ENCODE results near the gene ADNP. TPM values are rescaled to one million over a fixed set of nuclear protein-coding genes. Genes with fewer than 3 reads are reported as not detected.

Gene ADNP
- total and polyA plus RNA-seq, 10 of the 15 experiments (the other 5 are each of a cell fraction or from before 2014, with no cell fraction given) = 23.0 to 74.4 (median 34.9) TPM

DNA sequence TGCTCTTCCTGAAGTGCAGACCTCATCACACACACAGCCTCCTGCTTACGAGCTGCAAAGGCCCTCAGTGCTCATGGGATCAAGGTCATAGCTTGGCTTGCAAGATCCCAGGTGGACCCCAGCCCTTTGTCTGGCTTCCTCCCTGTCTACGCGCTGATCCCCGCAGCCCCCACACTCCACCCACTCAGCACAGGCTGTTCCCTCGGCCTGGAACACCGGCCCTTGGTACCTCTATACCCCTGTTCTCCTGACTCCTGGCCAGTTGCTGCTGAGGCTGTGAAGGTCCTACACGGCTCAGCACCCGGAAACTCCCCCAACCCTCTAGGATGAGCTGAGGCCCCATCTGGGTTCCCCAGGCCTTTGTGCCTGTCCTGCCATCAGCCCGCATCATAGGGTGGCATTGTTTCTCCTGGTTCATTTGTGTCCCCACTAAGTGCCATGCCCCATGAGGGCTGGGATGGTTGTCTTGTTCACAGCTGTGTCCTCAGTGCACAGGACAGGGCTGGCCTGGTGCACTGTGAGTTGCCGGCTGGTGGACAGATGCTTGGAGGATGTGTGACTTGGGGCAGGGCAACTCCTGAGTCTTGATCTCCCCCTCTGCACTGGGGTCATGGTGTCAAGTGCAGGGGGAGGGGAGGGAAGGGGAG lies 57.0 kb downstream of the ADNP start:
- in situ Hi-C loops (cut with MboI) = no loop called here
- no TSS peak for BruUV-seq (replicated peaks)
- FAIRE-seq (no peak), DNase-seq (ENCODE audit: low read depth, low spot score) (no peak), ATAC-seq (no peak)
- H3K4me1 ChIP-seq (ENCODE audit: control insufficient read depth, insufficient read depth, low read length) = no peaks in the 10 kb centered on the region
- SMC1A ChIA-PET (ENCODE audit: uncharacterized antibody, unreplicated experiment) = no interaction called here
- CTCF ChIA-PET = no interaction called here
- H3K36me3 ChIP-seq (ENCODE audit: control insufficient read depth in 2 of 2, insufficient read depth in 2 of 2, low read length in 1 of 2) = peaks cover 9 to 12% of the 10 kb centered on the region in 2 experiments; a peak in 3 of 4 replicates
- POLR2A ChIA-PET = interaction anchor here (0.6 kb wide), 1 partner anchor 100 kb away, joined by 3 read pairs; no protein-coding TSS in a partner anchor
- no peaks in the 10 kb centered on the region for H4K20me1 ChIP-seq (ENCODE audit: control insufficient read depth, insufficient read depth)
- no peaks in the 10 kb centered on the region for H3K27me3 ChIP-seq (replicated peaks in 1 of 2; ENCODE audit: control insufficient read depth in 2 of 2, insufficient read depth in 2 of 2, low read length in 1 of 2)
- no peak overlapping the region for H3K9ac ChIP-seq (ENCODE audit: control insufficient read depth, insufficient read depth, low read length)
- no peaks in the 10 kb centered on the region for H3K9me3 ChIP-seq (replicated peaks; ENCODE audit: control insufficient read depth, insufficient read depth, low read length)
- H3K79me2 ChIP-seq (ENCODE audit: control insufficient read depth, insufficient read depth, low read length) = no peaks in the 10 kb centered on the region
- WGBS (ENCODE audit: insufficient coverage, insufficient replicate concordance, low lambda C conversion rate, missing lambda C conversion rate) = 84% methylated on average over 10 of the region's 10 CpGs
- no peak overlapping the region for H3K27ac ChIP-seq (ENCODE audit: control insufficient read depth, insufficient read depth)
- intact Hi-C loops (cut with micrococcal nuclease; ENCODE audit: unreplicated experiment) = no loop called here
- no peak overlapping the region for H3K4me2 ChIP-seq (ENCODE audit: control insufficient read depth, insufficient read depth)
- no peak overlapping the region for H3K4me3 ChIP-seq
- RAD21 ChIA-PET (ENCODE audit: unreplicated experiment) = no interaction called here
- no peak overlapping the region for H2AFZ ChIP-seq (ENCODE audit: control insufficient read depth, low read depth, low read length)
- TF ChIP-seq, protein P1, sequence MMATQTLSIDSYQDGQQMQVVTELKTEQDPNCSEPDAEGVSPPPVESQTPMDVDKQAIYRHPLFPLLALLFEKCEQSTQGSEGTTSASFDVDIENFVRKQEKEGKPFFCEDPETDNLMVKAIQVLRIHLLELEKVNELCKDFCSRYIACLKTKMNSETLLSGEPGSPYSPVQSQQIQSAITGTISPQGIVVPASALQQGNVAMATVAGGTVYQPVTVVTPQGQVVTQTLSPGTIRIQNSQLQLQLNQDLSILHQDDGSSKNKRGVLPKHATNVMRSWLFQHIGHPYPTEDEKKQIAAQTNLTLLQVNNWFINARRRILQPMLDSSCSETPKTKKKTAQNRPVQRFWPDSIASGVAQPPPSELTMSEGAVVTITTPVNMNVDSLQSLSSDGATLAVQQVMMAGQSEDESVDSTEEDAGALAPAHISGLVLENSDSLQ (IDR thresholded peaks at IDR 0.05) = no peak
- TF ChIP-seq CREB1 (IDR thresholded peaks at IDR 0.05; ENCODE audit: low read depth) (no peak), RBBP5 (conservative IDR thresholded peaks at IDR 0.05) (no peak), MYC (IDR thresholded peaks at IDR 0.05; ENCODE audit: insufficient read depth, insufficient read length, insufficient replicate concordance, low read length, severe bottlenecking) (no peak), IRF4 (IDR thresholded peaks at IDR 0.05; ENCODE audit: low read depth, low read length) (no peak), ZNF622 (IDR thresholded peaks at IDR 0.05) (no peak), NFYA (IDR thresholded peaks at IDR 0.05; ENCODE audit: borderline replicate concordance, low read depth, low read length) (no peak), IKZF2 (IDR thresholded peaks at IDR 0.05) (no peak), NRF1 (conservative IDR thresholded peaks at IDR 0.05; ENCODE audit: low read depth, low read length) (no peak), ZNF24 (IDR thresholded peaks at IDR 0.05) (no peak)
- TF ChIP-seq, protein P2, sequence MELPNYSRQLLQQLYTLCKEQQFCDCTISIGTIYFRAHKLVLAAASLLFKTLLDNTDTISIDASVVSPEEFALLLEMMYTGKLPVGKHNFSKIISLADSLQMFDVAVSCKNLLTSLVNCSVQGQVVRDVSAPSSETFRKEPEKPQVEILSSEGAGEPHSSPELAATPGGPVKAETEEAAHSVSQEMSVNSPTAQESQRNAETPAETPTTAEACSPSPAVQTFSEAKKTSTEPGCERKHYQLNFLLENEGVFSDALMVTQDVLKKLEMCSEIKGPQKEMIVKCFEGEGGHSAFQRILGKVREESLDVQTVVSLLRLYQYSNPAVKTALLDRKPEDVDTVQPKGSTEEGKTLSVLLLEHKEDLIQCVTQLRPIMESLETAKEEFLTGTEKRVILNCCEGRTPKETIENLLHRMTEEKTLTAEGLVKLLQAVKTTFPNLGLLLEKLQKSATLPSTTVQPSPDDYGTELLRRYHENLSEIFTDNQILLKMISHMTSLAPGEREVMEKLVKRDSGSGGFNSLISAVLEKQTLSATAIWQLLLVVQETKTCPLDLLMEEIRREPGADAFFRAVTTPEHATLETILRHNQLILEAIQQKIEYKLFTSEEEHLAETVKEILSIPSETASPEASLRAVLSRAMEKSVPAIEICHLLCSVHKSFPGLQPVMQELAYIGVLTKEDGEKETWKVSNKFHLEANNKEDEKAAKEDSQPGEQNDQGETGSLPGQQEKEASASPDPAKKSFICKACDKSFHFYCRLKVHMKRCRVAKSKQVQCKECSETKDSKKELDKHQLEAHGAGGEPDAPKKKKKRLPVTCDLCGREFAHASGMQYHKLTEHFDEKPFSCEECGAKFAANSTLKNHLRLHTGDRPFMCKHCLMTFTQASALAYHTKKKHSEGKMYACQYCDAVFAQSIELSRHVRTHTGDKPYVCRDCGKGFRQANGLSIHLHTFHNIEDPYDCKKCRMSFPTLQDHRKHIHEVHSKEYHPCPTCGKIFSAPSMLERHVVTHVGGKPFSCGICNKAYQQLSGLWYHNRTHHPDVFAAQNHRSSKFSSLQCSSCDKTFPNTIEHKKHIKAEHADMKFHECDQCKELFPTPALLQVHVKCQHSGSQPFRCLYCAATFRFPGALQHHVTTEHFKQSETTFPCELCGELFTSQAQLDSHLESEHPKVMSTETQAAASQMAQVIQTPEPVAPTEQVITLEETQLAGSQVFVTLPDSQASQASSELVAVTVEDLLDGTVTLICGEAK (IDR thresholded peaks at IDR 0.05; ENCODE audit: borderline replicate concordance) = no peak
- TF ChIP-seq, protein P3, sequence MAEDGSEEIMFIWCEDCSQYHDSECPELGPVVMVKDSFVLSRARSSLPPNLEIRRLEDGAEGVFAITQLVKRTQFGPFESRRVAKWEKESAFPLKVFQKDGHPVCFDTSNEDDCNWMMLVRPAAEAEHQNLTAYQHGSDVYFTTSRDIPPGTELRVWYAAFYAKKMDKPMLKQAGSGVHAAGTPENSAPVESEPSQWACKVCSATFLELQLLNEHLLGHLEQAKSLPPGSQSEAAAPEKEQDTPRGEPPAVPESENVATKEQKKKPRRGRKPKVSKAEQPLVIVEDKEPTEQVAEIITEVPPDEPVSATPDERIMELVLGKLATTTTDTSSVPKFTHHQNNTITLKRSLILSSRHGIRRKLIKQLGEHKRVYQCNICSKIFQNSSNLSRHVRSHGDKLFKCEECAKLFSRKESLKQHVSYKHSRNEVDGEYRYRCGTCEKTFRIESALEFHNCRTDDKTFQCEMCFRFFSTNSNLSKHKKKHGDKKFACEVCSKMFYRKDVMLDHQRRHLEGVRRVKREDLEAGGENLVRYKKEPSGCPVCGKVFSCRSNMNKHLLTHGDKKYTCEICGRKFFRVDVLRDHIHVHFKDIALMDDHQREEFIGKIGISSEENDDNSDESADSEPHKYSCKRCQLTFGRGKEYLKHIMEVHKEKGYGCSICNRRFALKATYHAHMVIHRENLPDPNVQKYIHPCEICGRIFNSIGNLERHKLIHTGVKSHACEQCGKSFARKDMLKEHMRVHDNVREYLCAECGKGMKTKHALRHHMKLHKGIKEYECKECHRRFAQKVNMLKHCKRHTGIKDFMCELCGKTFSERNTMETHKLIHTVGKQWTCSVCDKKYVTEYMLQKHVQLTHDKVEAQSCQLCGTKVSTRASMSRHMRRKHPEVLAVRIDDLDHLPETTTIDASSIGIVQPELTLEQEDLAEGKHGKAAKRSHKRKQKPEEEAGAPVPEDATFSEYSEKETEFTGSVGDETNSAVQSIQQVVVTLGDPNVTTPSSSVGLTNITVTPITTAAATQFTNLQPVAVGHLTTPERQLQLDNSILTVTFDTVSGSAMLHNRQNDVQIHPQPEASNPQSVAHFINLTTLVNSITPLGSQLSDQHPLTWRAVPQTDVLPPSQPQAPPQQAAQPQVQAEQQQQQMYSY (CRISPR knock-in tag; IDR thresholded peaks at IDR 0.05) = no peak
- TF ChIP-seq, protein P4, sequence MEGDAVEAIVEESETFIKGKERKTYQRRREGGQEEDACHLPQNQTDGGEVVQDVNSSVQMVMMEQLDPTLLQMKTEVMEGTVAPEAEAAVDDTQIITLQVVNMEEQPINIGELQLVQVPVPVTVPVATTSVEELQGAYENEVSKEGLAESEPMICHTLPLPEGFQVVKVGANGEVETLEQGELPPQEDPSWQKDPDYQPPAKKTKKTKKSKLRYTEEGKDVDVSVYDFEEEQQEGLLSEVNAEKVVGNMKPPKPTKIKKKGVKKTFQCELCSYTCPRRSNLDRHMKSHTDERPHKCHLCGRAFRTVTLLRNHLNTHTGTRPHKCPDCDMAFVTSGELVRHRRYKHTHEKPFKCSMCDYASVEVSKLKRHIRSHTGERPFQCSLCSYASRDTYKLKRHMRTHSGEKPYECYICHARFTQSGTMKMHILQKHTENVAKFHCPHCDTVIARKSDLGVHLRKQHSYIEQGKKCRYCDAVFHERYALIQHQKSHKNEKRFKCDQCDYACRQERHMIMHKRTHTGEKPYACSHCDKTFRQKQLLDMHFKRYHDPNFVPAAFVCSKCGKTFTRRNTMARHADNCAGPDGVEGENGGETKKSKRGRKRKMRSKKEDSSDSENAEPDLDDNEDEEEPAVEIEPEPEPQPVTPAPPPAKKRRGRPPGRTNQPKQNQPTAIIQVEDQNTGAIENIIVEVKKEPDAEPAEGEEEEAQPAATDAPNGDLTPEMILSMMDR (IDR thresholded peaks at IDR 0.05 in 2 of 3, conservative IDR thresholded peaks at IDR 0.05 in 1 of 3; ENCODE audit: control insufficient read depth in 2 of 3, extremely low read depth in 1 of 3, insufficient read depth in 1 of 3, low read depth in 3 of 3, low read length in 3 of 3) = no peak

All from GM12878 (cell line).